HepG2 (cell line): ENCODE measurements around the gene ABI3BP. TPM values are rescaled to one million over a fixed set of nuclear protein-coding genes. Genes with fewer than 3 reads are reported as not detected.

ENCODE experiments used
- ATAC-seq: fragments of 200-7000 bp; cut with Tn5 transposase; 3 replicates; pipeline ENCODE4 v1.9.1; 2020; ENCODE audit warnings: mild to moderate bottlenecking, moderate library complexity
- BruUV-seq: library from RNA; stranded (reverse); fragments of 400-500 nt; replicated peaks from 2 replicates; lab custom pipeline; 2021; lab: Mats Ljungman, UMichigan
- CTCF ChIA-PET: fragments of 300-600 bp; formaldehyde crosslinking; extraction: SDS; loops from one replicate; lab custom pipeline; 2021; ENCODE audit warnings: low total read pairs, inconsistent platforms, low intra/inter-chr PET ratio; lab: Yijun Ruan, JAX
- POLR2A ChIA-PET: fragments of 350-600 bp; sonication (Branson Sonifier 250); formaldehyde crosslinking; loops from one replicate; lab custom pipeline; 2020; ENCODE audit warnings: antibody characterized with exemption, inconsistent platforms; lab: Yijun Ruan, JAX
- DNase-seq: peaks from one replicate; pipeline ENCODE4 v3.0.0-alpha.2; 2015; ENCODE audit warnings: low spot score
- FAIRE-seq: peaks from 3 replicates; lab custom pipeline; 2011; peaks lifted over from hg19 to GRCh38; lab: Jason Lieb, UNC
- H2AFZ ChIP-seq: one replicate; pipeline ENCODE4 v1.6.1; 2011; ENCODE audit warnings: low read length, inconsistent platforms
- H3K27ac ChIP-seq: fragments of 300-600 bp; 3 replicates; pipeline ENCODE4 v1.8.0; 2011; ENCODE audit warnings: mixed run types, mild to moderate bottlenecking, mixed read lengths, low read length, inconsistent platforms; ENCODE audit not compliant: insufficient read depth; ENCODE audit errors: extremely low read length
- H3K27me3 ChIP-seq, 2 experiments: fragments of 200-600 bp in 1 of 2; 2 replicates in 1 of 2; 3 replicates in 1 of 2; pipeline versions ENCODE4 v1.6.0 to v1.8.0; 2011; ENCODE audit warnings: low read length in 2 of 2, mild to moderate bottlenecking in 2 of 2, moderate library complexity in 2 of 2, inconsistent platforms in 1 of 2; ENCODE audit not compliant: insufficient read depth in 2 of 2, control insufficient read depth in 1 of 2
- H3K36me3 ChIP-seq, 2 experiments: fragments of 200-600 bp in 1 of 2; replicated peaks in 1 of 2; 2 replicates in 1 of 2; 3 replicates in 1 of 2; pipeline versions ENCODE4 v1.5.1 to v1.8.0; 2011; ENCODE audit warnings: low read length in 2 of 2, inconsistent platforms in 1 of 2; ENCODE audit not compliant: insufficient read depth in 2 of 2, control insufficient read depth in 1 of 2
- H3K4me1 ChIP-seq: 2 replicates; pipeline ENCODE4 v1.5.1; 2012; ENCODE audit warnings: low read length, inconsistent platforms; ENCODE audit not compliant: insufficient read depth
- H3K4me2 ChIP-seq: 2 replicates; pipeline ENCODE4 v1.6.0; 2011; ENCODE audit warnings: low read depth, low read length, inconsistent platforms
- H3K4me3 ChIP-seq, 3 experiments: fragments of 200-600 bp in 1 of 3; sonication (generic), shearing (Covaris generic) in 1 of 3; replicated peaks in 1 of 3; 2 replicates each; pipeline ENCODE4 v1.5.1; 2011 to 2016; ENCODE audit warnings: low read length in 3 of 3, inconsistent platforms in 2 of 3, low read depth in 2 of 3, mild to moderate bottlenecking in 2 of 3, control low read depth in 1 of 3, mixed read lengths in 1 of 3; ENCODE audit not compliant: insufficient read depth in 1 of 3
- H3K79me2 ChIP-seq: one replicate; pipeline ENCODE4 v1.6.1; 2011; ENCODE audit warnings: low read length, inconsistent platforms; ENCODE audit not compliant: insufficient read depth
- H3K9ac ChIP-seq: 2 replicates; pipeline ENCODE4 v1.6.0; 2011; ENCODE audit warnings: mild to moderate bottlenecking, low read depth, low read length, inconsistent platforms; ENCODE audit not compliant: insufficient read depth
- H3K9me3 ChIP-seq: 2 replicates; pipeline ENCODE4 v1.5.1; 2012; ENCODE audit warnings: mild to moderate bottlenecking, low read length
- H4K20me1 ChIP-seq: 2 replicates; pipeline ENCODE4 v1.6.0; 2011; ENCODE audit warnings: inconsistent platforms, mild to moderate bottlenecking, low read length, moderate library complexity; ENCODE audit not compliant: insufficient read depth
- CBFB ChIP-seq: sonication (generic); formaldehyde crosslinking; IDR thresholded peaks from 2 replicates; pipeline ENCODE4 v1.4.0; 2020; ENCODE audit warnings: missing genetic modification reagents
- CCDC6 ChIP-seq: sonication (generic); formaldehyde crosslinking; IDR thresholded peaks from 2 replicates; pipeline ENCODE4 v1.8.1; 2022; ENCODE audit warnings: mild to moderate bottlenecking, missing genetic modification reagents, moderate library complexity
- CTCF ChIP-seq: sonication (generic); formaldehyde crosslinking; IDR thresholded peaks from 2 replicates; pipeline ENCODE4 v1.5.0; 2020; ENCODE audit warnings: mild to moderate bottlenecking, missing genetic modification reagents, moderate library complexity
- EEA1 ChIP-seq: sonication (generic); formaldehyde crosslinking; IDR thresholded peaks from 2 replicates; pipeline ENCODE4 v1.5.1; 2020; ENCODE audit warnings: mild to moderate bottlenecking, missing genetic modification reagents, borderline replicate concordance
- HIC2 ChIP-seq: sonication (generic); formaldehyde crosslinking; IDR thresholded peaks from 2 replicates; pipeline ENCODE4 v1.9.0; 2022; ENCODE audit warnings: low read depth, missing genetic modification reagents
- HOXA5 ChIP-seq: sonication (generic); formaldehyde crosslinking; IDR thresholded peaks from 2 replicates; pipeline ENCODE4 v1.4.0; 2020; ENCODE audit warnings: missing genetic modification reagents
- MAFK ChIP-seq, 2 experiments: IDR thresholded peaks in 1 of 2; conservative IDR thresholded peaks in 1 of 2; 2 replicates each; pipeline ENCODE4 v1.6.1; 2011; ENCODE audit warnings: improper control_type of control experiment in 2 of 2, low read length in 2 of 2
- POLR2G ChIP-seq: fragments of 200-400 bp; formaldehyde crosslinking; IDR thresholded peaks from 2 replicates; pipeline ENCODE4 v1.6.1; 2018; ENCODE audit warnings: mild to moderate bottlenecking, low read depth, low read length, moderate library complexity
- RBM39 ChIP-seq: fragments of 200-400 bp; formaldehyde crosslinking; IDR thresholded peaks from one replicate; pipeline ENCODE4 v1.6.1; 2018; ENCODE audit warnings: antibody characterized with exemption, mild to moderate bottlenecking, low read depth, low read length; ENCODE audit not compliant: poor library complexity, severe bottlenecking
- TEAD3 ChIP-seq: optimal IDR thresholded peaks from 2 replicates; pipeline ENCODE3; 2016; ENCODE audit warnings: borderline replicate concordance
- ZBTB42 ChIP-seq: sonication (generic); formaldehyde crosslinking; IDR thresholded peaks from 2 replicates; pipeline ENCODE4 v1.5.0; 2020; ENCODE audit warnings: mild to moderate bottlenecking, missing genetic modification reagents
- ZNF501 ChIP-seq: sonication (generic); formaldehyde crosslinking; IDR thresholded peaks from 2 replicates; pipeline ENCODE4 v1.5.1; 2020; ENCODE audit warnings: mild to moderate bottlenecking, moderate library complexity, missing genetic modification reagents
- ZNF512B ChIP-seq: sonication (generic); formaldehyde crosslinking; IDR thresholded peaks from 2 replicates; pipeline ENCODE4 v1.5.1; 2020; ENCODE audit warnings: missing genetic modification reagents, mild to moderate bottlenecking, borderline replicate concordance
- ZNF576 ChIP-seq: sonication (generic); formaldehyde crosslinking; IDR thresholded peaks from 2 replicates; pipeline ENCODE4 v1.4.0; 2020; ENCODE audit warnings: mild to moderate bottlenecking, missing genetic modification reagents
- ZNF678 ChIP-seq: sonication (generic); formaldehyde crosslinking; IDR thresholded peaks from 2 replicates; pipeline ENCODE4 v1.4.0; 2020; ENCODE audit warnings: mild to moderate bottlenecking, missing genetic modification reagents
- ZNF775 ChIP-seq: sonication (generic); formaldehyde crosslinking; IDR thresholded peaks from 2 replicates; pipeline ENCODE4 v1.4.0; 2020; ENCODE audit warnings: missing genetic modification reagents, mild to moderate bottlenecking, moderate library complexity, borderline replicate concordance
- WGBS: methylation state at CpG from one replicate; pipeline ENCODE4 v1.1.6; 2017; ENCODE audit warnings: low lambda C conversion rate; 5-methylcytosine and 5-hydroxymethylcytosine counted together
- in situ Hi-C: cut with HindIII; loops from 2 replicates; pipeline ENCODE4 v1.10.0; 2017; ENCODE audit warnings: low pct_unique_long_range_greater_than_20kb; ENCODE audit not compliant: extremely low pct_ligation_motif_present
- intact Hi-C: fragments of 100-400 bp; cut with micrococcal nuclease; formaldehyde crosslinking; loops from one replicate; pipeline ENCODE4 v1.10.0; 2022; ENCODE audit not compliant: unreplicated experiment
- polyA plus RNA-seq, 8 experiments: library from polyadenylated mRNA; depleted of rRNA in 3 of 8; stranded (reverse) in 7 of 8; unstranded in 1 of 8; fragments of >200 nt; fragmentation: Illumina TruSeq in 4 of 8; extraction: Trizol in 4 of 8; gene quantifications; 2 replicates each; pipeline versions ENCODE4 v1.2.1 to v1.2.3, GENCODE V29; 2011 to 2016; ENCODE audit warnings: low read depth in 4 of 8, missing spikeins in 1 of 8, mixed read lengths in 1 of 8; ENCODE audit not compliant: insufficient read depth in 1 of 8
- total RNA-seq, 5 experiments: library from RNA; depleted of rRNA; stranded (reverse); fragments of >200 nt; fragmentation: Illumina TruSeq; extraction: Trizol; gene quantifications; 2 replicates each; pipeline ENCODE4 v1.2.3, GENCODE V29; 2016; ENCODE audit warnings: low read depth in 1 of 5

The ABI3BP gene
- total and polyA plus RNA-seq, 2 of the 13 experiments (the other 11 are each of a cell fraction or from before 2014, with no cell fraction given) = not detected

GRCh38 chr3:100709842-100710260, 283.4 kb downstream of the ABI3BP start:
- no peak for FAIRE-seq
- in situ Hi-C loops (loop anchor here (25.0 kb wide), 3 partner anchors 98 to 898 kb away; partner anchors contain the start of genes ADGRG7 and CMSS1), intact Hi-C loops (loop anchor here (1.0 to 10.0 kb wide), 3 partner anchors 108 to 895 kb away; partner anchors contain the start of gene CMSS1)
- BruUV-seq = no TSS peak
- Histone ChIP-seq H3K4me2 (peak overlapping the region; percentile 70), H3K4me1 (peaks cover 43% of the 10 kb centered on the region), H3K36me3 (peaks cover 1 to 16% of the 10 kb centered on the region in 2 experiments; a peak in 2 of 5 replicates), H2AFZ (no peak overlapping the region), H3K27me3 (no peaks in the 10 kb centered on the region; a peak in 1 of 5 replicates), H3K79me2 (peaks cover 49% of the 10 kb centered on the region), H3K9me3 (no peaks in the 10 kb centered on the region), H4K20me1 (peaks cover 18% of the 10 kb centered on the region), H3K9ac (peak overlapping the region; percentile 88), H3K4me3 (peak overlapping the region; percentile 68 to 91 (median 82)), H3K27ac (peak overlapping the region; percentile 95)
- 5% methylated on average over 15 of the region's 23 CpGs for WGBS
- CTCF ChIA-PET = no interaction called here
- peak; percentile 49 for ATAC-seq
- POLR2A ChIA-PET = interaction anchor here (0.7 to 1.8 kb wide), 11 partner anchors 13 to 863 kb away, joined by 3 to 6 read pairs (median 4); partner anchors contain the start of genes LNP1, TBC1D23 and TOMM70
- DNase-seq = no peak
- TF ChIP-seq HOXA5 (CRISPR knock-in tag) (0 out of 2 replicates have a peak, but pooled peaks have one; percentile 5), ZBTB42 (CRISPR knock-in tag) (0 out of 2 replicates have a peak, but pooled peaks have one; percentile 34), HIC2 (CRISPR knock-in tag) (no peak), POLR2G (no peak), RBM39 (peak; percentile 6), EEA1 (CRISPR knock-in tag) (peak; percentile 3; the same call in 1 of the 2 replicates), ZNF512B (CRISPR knock-in tag) (no peak), CCDC6 (CRISPR knock-in tag) (0 out of 2 replicates have a peak, but pooled peaks have one; percentile 15), ZNF775 (CRISPR knock-in tag) (no peak), ZNF501 (CRISPR knock-in tag) (no peak), TEAD3 (CRISPR knock-in tag) (no peak), ZNF576 (no peak), CBFB (CRISPR knock-in tag) (0 out of 2 replicates have a peak, but pooled peaks have one; percentile 3), MAFK (conservative IDR thresholded peaks at IDR 0.05 in 1 of 2, IDR thresholded peaks at IDR 0.05 in 1 of 2; ENCODE audit: low read length in 2 of 2) (no peak), ZNF678 (peak; percentile 1; the same call in 1 of the 2 replicates), CTCF (CRISPR knock-in tag) (peak; percentile 39)
